Vagina (tissue), 2 donors: ENCODE data around the gene COBLL1. TPM values are rescaled to one million over a fixed set of nuclear protein-coding genes. Genes with fewer than 3 reads are reported as not detected.
A peak's percentile ranks its signal among the peaks of the same experiment; 100 is the strongest.

Experiments used
- DNase-seq, 2 donors: peaks; one replicate each; pipeline ENCODE4 v3.0.0-alpha.2; 2017; ENCODE audit errors: extremely low spot score in 2 of 2
- H3K27ac ChIP-seq: fragments of 200-600 bp; sonication (generic); one replicate; pipeline ENCODE4 v1.5.1; 2019
- H3K27me3 ChIP-seq: fragments of 200-600 bp; sonication (generic); one replicate; pipeline ENCODE4 v1.5.1; 2019
- H3K36me3 ChIP-seq, 2 donors: fragments of 200-600 bp; sonication (generic); one replicate each; pipeline ENCODE4 v1.5.1; 2017 to 2019
- H3K4me1 ChIP-seq: fragments of 200-600 bp; sonication (generic); one replicate; pipeline ENCODE4 v1.5.1; 2019
- H3K4me3 ChIP-seq, 2 donors: fragments of 200-600 bp; sonication (generic); 1 replicate in 1 of 2; 2 replicates in 1 of 2; pipeline ENCODE4 v1.5.1; 2016 to 2019
- H3K9me3 ChIP-seq: fragments of 200-600 bp; sonication (generic); one replicate; pipeline ENCODE4 v1.5.1; 2019
- CTCF ChIP-seq, 3 experiments: fragments of 450-650 bp in 2 of 3; fragments of 200-600 bp in 1 of 3; sonication (generic) in 1 of 3; IDR thresholded peaks; one replicate each; pipeline ENCODE4 v1.5.1; 2017 to 2019; ENCODE audit warnings: antibody characterized with exemption in 3 of 3, mild to moderate bottlenecking in 2 of 3, moderate library complexity in 2 of 3
- POLR2A ChIP-seq, 2 donors: fragments of 450-650 bp; IDR thresholded peaks; one replicate each; pipeline ENCODE4 v1.6.1; 2017; ENCODE audit warnings: antibody characterized with exemption in 2 of 2, mild to moderate bottlenecking in 2 of 2, moderate library complexity in 2 of 2
- POLR2AphosphoS5 ChIP-seq, 2 donors: sonication (generic); formaldehyde crosslinking; IDR thresholded peaks; one replicate each; pipeline ENCODE4 v1.9.0; 2017; ENCODE audit warnings: antibody characterized with exemption in 2 of 2, mild to moderate bottlenecking in 2 of 2, low read depth in 1 of 2; ENCODE audit not compliant: insufficient read depth in 1 of 2
- intact Hi-C: fragments of 100-400 bp; cut with DNase I; formaldehyde crosslinking; loops from one replicate; pipeline ENCODE4 v1.15.1; 2023
- total RNA-seq: library from RNA; depleted of rRNA; stranded (reverse); fragments of >200 nt; gene quantifications from one replicate; pipeline ENCODE4 v1.2.3, GENCODE V29; 2016

The COBLL1 gene
- total RNA-seq, 1 donor from 2014 or later, result 79.6 TPM

GRCh38 chr2:164742738-164743317 is 98.8 kb downstream of the COBLL1 start:
- H3K4me3 ChIP-seq, result no peak overlapping the region
- no peaks in the 10 kb centered on the region for H3K9me3 ChIP-seq
- no peaks in the 10 kb centered on the region for H3K27me3 ChIP-seq
- peaks cover 5% of the 10 kb centered on the region for H3K4me1 ChIP-seq
- no peak for TF ChIP-seq POLR2AphosphoS5 (IDR thresholded peaks at IDR 0.05; ENCODE audit: insufficient read depth in 1 of 2, low read depth in 1 of 2)
- TF ChIP-seq CTCF (IDR thresholded peaks at IDR 0.05), result no peak
- TF ChIP-seq POLR2A (IDR thresholded peaks at IDR 0.05), result no peak
- no peaks in the 10 kb centered on the region for H3K36me3 ChIP-seq
- no peak for DNase-seq
- intact Hi-C loops, result no loop called here
- H3K27ac ChIP-seq, result no peak overlapping the region

- Histone ChIP-seq H3K36me3 (no peaks in the 10 kb centered on the region), H3K9me3 (no peaks in the 10 kb centered on the region), H3K27me3 (no peaks in the 10 kb centered on the region), H3K4me1 (peaks cover 5% of the 10 kb centered on the region), H3K4me3 (no peak overlapping the region), H3K27ac (peak overlapping the region; percentile 5)
- peak in 1 of 2 donors; percentile 29 for TF ChIP-seq POLR2AphosphoS5 (IDR thresholded peaks at IDR 0.05; ENCODE audit: insufficient read depth in 1 of 2, low read depth in 1 of 2)
- TF ChIP-seq POLR2A (IDR thresholded peaks at IDR 0.05), result no peak
- DNase-seq, result no peak
- intact Hi-C loops, result no loop called here
Measured at GRCh38 chr2:164739966-164740365, 101.7 kb downstream of the COBLL1 start.

DNA sequence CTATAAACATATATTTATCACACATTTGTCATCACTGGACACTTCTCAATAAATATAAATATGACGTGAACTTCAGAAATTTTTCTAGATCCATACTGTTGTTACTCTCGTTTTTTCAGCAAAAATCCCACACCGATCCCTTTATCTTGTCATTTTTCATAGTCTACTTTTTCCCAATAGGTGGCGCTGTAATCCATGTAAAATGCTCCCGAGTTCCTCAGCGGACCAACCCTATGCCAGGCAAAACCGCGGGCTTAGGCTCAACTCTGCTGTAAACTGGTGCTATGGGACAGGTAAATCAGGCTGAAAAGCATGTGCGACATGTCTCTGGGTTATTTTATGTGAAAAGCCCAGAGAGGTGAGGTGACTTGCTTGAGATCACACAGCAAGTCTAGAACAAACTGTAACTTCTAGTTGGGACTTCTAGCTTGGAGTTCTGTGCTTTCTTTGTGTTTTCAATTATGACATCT is 104.0 kb downstream of the COBLL1 start:
- H3K27ac ChIP-seq, result no peak overlapping the region
- no peak for DNase-seq
- peaks cover 5% of the 10 kb centered on the region for H3K4me1 ChIP-seq

GRCh38 chr2:164735309-164735919 is 106.2 kb downstream of the COBLL1 start:
- no peak for DNase-seq
- no peak overlapping the region for H3K27ac ChIP-seq
- peaks cover 5% of the 10 kb centered on the region for H3K4me1 ChIP-seq
- TF ChIP-seq CTCF (IDR thresholded peaks at IDR 0.05) (no peak), POLR2AphosphoS5 (IDR thresholded peaks at IDR 0.05; ENCODE audit: insufficient read depth in 1 of 2, low read depth in 1 of 2) (no peak), POLR2A (IDR thresholded peaks at IDR 0.05) (no peak)
- no peak overlapping the region for H3K4me3 ChIP-seq
- no peaks in the 10 kb centered on the region for H3K36me3 ChIP-seq
- intact Hi-C loops, result no loop called here
- no peaks in the 10 kb centered on the region for H3K27me3 ChIP-seq
- H3K9me3 ChIP-seq, result no peaks in the 10 kb centered on the region

More for the DNA sequence above, 104.0 kb downstream of the COBLL1 start:
- no peaks in the 10 kb centered on the region for H3K27me3 ChIP-seq
- no peak overlapping the region for H3K4me3 ChIP-seq
- intact Hi-C loops, result no loop called here
- H3K36me3 ChIP-seq, result no peaks in the 10 kb centered on the region
- TF ChIP-seq POLR2AphosphoS5 (IDR thresholded peaks at IDR 0.05; ENCODE audit: insufficient read depth in 1 of 2, low read depth in 1 of 2) (peak in 1 of 2 donors; percentile 54), CTCF (IDR thresholded peaks at IDR 0.05) (peak; percentile 67 to 83 (median 75)), POLR2A (IDR thresholded peaks at IDR 0.05) (no peak)
- H3K9me3 ChIP-seq, result no peaks in the 10 kb centered on the region

GRCh38 chr2:164734196-164734595 is 107.4 kb downstream of the COBLL1 start:
- no peak for DNase-seq
- Histone ChIP-seq H3K27ac (no peak overlapping the region), H3K4me3 (no peak overlapping the region), H3K4me1 (no peaks in the 10 kb centered on the region), H3K9me3 (no peaks in the 10 kb centered on the region), H3K36me3 (no peaks in the 10 kb centered on the region), H3K27me3 (no peaks in the 10 kb centered on the region)
- intact Hi-C loops, result no loop called here
- TF ChIP-seq POLR2A (IDR thresholded peaks at IDR 0.05) (no peak), CTCF (IDR thresholded peaks at IDR 0.05) (no peak), POLR2AphosphoS5 (IDR thresholded peaks at IDR 0.05; ENCODE audit: insufficient read depth in 1 of 2, low read depth in 1 of 2) (no peak)
